ENCODE results near the gene MYRIP. TPM values are rescaled to one million over a fixed set of nuclear protein-coding genes. Genes with fewer than 3 reads are reported as not detected.

The MYRIP gene
- total RNA-seq, 2 donors from 2014 or later, result 4.8 to 9.3 TPM

- Histone ChIP-seq H3K4me3 (no peak overlapping the region), H3K36me3 (no peaks in the 10 kb centered on the region), H3K9me3 (no peaks in the 10 kb centered on the region), H3K4me1 (replicated peaks) (no peaks in the 10 kb centered on the region), H3K27me3 (replicated peaks; ENCODE audit: insufficient read depth) (no peaks in the 10 kb centered on the region), H3K27ac (no peak overlapping the region)
- intact Hi-C loops (cut with DNase I), result no loop called here
- DNase-seq (ENCODE audit: low spot score), result no peak
- 74% methylated on average over 2 of the region's 2 CpGs for WGBS
- TF ChIP-seq POLR2A (IDR thresholded peaks at IDR 0.05) (no peak), POLR2AphosphoS5 (IDR thresholded peaks at IDR 0.05) (no peak)
- TF ChIP-seq, protein P1, sequence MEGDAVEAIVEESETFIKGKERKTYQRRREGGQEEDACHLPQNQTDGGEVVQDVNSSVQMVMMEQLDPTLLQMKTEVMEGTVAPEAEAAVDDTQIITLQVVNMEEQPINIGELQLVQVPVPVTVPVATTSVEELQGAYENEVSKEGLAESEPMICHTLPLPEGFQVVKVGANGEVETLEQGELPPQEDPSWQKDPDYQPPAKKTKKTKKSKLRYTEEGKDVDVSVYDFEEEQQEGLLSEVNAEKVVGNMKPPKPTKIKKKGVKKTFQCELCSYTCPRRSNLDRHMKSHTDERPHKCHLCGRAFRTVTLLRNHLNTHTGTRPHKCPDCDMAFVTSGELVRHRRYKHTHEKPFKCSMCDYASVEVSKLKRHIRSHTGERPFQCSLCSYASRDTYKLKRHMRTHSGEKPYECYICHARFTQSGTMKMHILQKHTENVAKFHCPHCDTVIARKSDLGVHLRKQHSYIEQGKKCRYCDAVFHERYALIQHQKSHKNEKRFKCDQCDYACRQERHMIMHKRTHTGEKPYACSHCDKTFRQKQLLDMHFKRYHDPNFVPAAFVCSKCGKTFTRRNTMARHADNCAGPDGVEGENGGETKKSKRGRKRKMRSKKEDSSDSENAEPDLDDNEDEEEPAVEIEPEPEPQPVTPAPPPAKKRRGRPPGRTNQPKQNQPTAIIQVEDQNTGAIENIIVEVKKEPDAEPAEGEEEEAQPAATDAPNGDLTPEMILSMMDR (IDR thresholded peaks at IDR 0.05), result no peak
Observed at GRCh38 chr3:39869890-39870289, 60.5 kb downstream of the MYRIP start.

- intact Hi-C loops (cut with DNase I), result no loop called here
- H3K27me3 ChIP-seq (replicated peaks; ENCODE audit: insufficient read depth), result no peaks in the 10 kb centered on the region
- no peaks in the 10 kb centered on the region for H3K9me3 ChIP-seq
- WGBS, result 52% methylated on average over 3 of the region's 3 CpGs
- no peak for TF ChIP-seq POLR2AphosphoS5 (IDR thresholded peaks at IDR 0.05)
- TF ChIP-seq, protein P1 (IDR thresholded peaks at IDR 0.05), result no peak
- TF ChIP-seq POLR2A (IDR thresholded peaks at IDR 0.05), result no peak
- no peaks in the 10 kb centered on the region for H3K4me1 ChIP-seq (replicated peaks)
- H3K27ac ChIP-seq, result no peak overlapping the region
- H3K4me3 ChIP-seq, result no peak overlapping the region
- no peak for DNase-seq (ENCODE audit: low spot score)
- no peaks in the 10 kb centered on the region for H3K36me3 ChIP-seq
Observed at GRCh38 chr3:39870706-39871105, 61.3 kb downstream of the MYRIP start.

GRCh38 chr3:39879581-39879980 is 70.2 kb downstream of the MYRIP start:
- TF ChIP-seq, protein P1 (IDR thresholded peaks at IDR 0.05), result no peak
- no peak for TF ChIP-seq POLR2A (IDR thresholded peaks at IDR 0.05)
- no peak for TF ChIP-seq POLR2AphosphoS5 (IDR thresholded peaks at IDR 0.05)
- DNase-seq (ENCODE audit: low spot score), result no peak
- 44% methylated on average over 2 of the region's 2 CpGs for WGBS
- intact Hi-C loops (cut with DNase I), result no loop called here
- Histone ChIP-seq H3K36me3 (no peaks in the 10 kb centered on the region), H3K4me3 (no peak overlapping the region), H3K27me3 (replicated peaks; ENCODE audit: insufficient read depth) (no peaks in the 10 kb centered on the region), H3K9me3 (no peaks in the 10 kb centered on the region), H3K27ac (no peak overlapping the region), H3K4me1 (replicated peaks) (no peaks in the 10 kb centered on the region)

- TF ChIP-seq POLR2AphosphoS5 (IDR thresholded peaks at IDR 0.05) (no peak), POLR2A (IDR thresholded peaks at IDR 0.05) (no peak)
- TF ChIP-seq, protein P1 (IDR thresholded peaks at IDR 0.05), result no peak
- 95% methylated on average over 1 of the region's 1 CpG for WGBS
- DNase-seq (ENCODE audit: low spot score), result no peak
- no peaks in the 10 kb centered on the region for H3K4me1 ChIP-seq (replicated peaks)
- intact Hi-C loops (cut with DNase I), result no loop called here
- no peaks in the 10 kb centered on the region for H3K27me3 ChIP-seq (replicated peaks; ENCODE audit: insufficient read depth)
- no peak overlapping the region for H3K27ac ChIP-seq
- H3K36me3 ChIP-seq, result no peaks in the 10 kb centered on the region
- H3K9me3 ChIP-seq, result no peaks in the 10 kb centered on the region
- no peak overlapping the region for H3K4me3 ChIP-seq
Observed at GRCh38 chr3:39882111-39882510, 72.7 kb downstream of the MYRIP start.

DNA sequence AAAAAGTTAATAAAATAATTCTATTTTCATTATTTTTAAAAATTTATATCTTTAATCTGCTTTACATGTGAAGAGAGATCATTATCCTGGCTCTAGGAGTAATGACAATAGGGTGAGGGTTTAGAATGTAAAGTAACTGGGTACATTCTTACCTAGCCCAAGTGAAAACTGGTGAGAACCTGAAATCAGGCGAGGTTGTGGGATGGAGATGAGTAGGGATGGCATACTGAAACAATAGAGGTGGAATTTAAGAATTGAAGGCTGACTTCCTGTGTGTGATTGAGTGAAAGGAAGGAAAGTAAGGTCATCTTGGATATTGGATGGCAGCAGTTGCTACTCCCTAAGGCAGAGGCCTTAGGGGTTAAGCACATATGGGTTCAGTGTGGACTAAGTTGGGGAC is 82.7 kb downstream of the MYRIP start:
- Histone ChIP-seq H3K27ac (no peak overlapping the region), H3K36me3 (no peaks in the 10 kb centered on the region), H3K9me3 (no peaks in the 10 kb centered on the region), H3K4me1 (replicated peaks) (no peaks in the 10 kb centered on the region), H3K27me3 (replicated peaks; ENCODE audit: insufficient read depth) (no peaks in the 10 kb centered on the region), H3K4me3 (no peak overlapping the region)
- 97% methylated on average over 1 of the region's 1 CpG for WGBS
- DNase-seq (ENCODE audit: low spot score), result no peak
- TF ChIP-seq POLR2A (IDR thresholded peaks at IDR 0.05) (no peak), POLR2AphosphoS5 (IDR thresholded peaks at IDR 0.05) (no peak)
- TF ChIP-seq, protein P1 (IDR thresholded peaks at IDR 0.05), result no peak
- intact Hi-C loops (cut with DNase I), result no loop called here
